Muscle layer of duodenum (tissue), 2 donors: Measurements from ENCODE around the gene TRIM34.
A peak's percentile ranks its signal among the peaks of the same experiment; 100 is the strongest.
"Not testable (repeated sequence)": the region's sequence is repeated elsewhere in the genome, so short reads cannot be mapped to it uniquely, and the experiment has no call there.

Experiments
- H3K27ac ChIP-seq: one replicate; pipeline ENCODE4 v1.7.0; 2013; ENCODE audit warnings: mild to moderate bottlenecking, low read length
- H3K27me3 ChIP-seq: one replicate; pipeline ENCODE4 v1.7.0; 2013; ENCODE audit warnings: low read depth, mild to moderate bottlenecking, control low read depth, low read length
- H3K36me3 ChIP-seq, 2 donors: one replicate each; pipeline ENCODE4 v1.7.0; 2013; ENCODE audit warnings: low read length in 2 of 2, control low read depth in 1 of 2, mild to moderate bottlenecking in 1 of 2; ENCODE audit not compliant: insufficient read depth in 2 of 2, control insufficient read depth in 1 of 2
- H3K4me1 ChIP-seq, 2 donors: one replicate each; pipeline ENCODE4 v1.7.0; 2013; ENCODE audit warnings: low read length in 2 of 2, mild to moderate bottlenecking in 2 of 2, control low read depth in 1 of 2, moderate library complexity in 1 of 2; ENCODE audit not compliant: insufficient read depth in 2 of 2, control insufficient read depth in 1 of 2
- H3K4me3 ChIP-seq, 2 donors: one replicate each; pipeline ENCODE4 v1.7.0; 2013; ENCODE audit warnings: low read length in 2 of 2, low read depth in 1 of 2, mild to moderate bottlenecking in 1 of 2
- H3K9me3 ChIP-seq, 2 donors: one replicate each; pipeline ENCODE4 v1.7.0; 2013; ENCODE audit warnings: low read length in 2 of 2, control low read depth in 1 of 2, mild to moderate bottlenecking in 1 of 2; ENCODE audit not compliant: control insufficient read depth in 1 of 2
- donor health status: healthy.

The TRIM34 gene

DNA sequence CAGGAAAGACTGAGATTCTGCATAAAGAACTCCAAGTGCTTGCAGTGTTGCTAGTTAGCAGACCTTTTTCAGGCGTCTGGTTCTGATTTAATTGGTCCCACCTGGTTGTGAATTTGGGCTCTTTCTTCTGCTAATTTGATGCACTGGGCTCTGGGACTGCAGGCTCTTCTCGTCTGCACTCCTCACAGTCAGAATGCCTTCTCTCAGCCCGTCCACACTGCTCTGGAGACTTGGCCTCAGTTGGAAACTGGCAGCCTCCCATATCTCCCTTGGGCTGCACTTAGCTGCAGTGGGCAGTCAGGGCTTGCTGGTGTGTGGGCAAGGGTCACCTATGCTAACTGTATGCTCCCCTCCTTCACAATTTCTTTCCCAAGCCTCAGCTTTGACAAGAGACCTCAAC lies 26.8 kb upstream of the TRIM34 start:
- Histone ChIP-seq H3K27ac (no peak overlapping the region), H3K36me3 (no peaks in the 10 kb centered on the region), H3K4me3 (peak overlapping the region in 1 of 2 donors; percentile 42), H3K9me3 (no peaks in the 10 kb centered on the region), H3K4me1 (peaks cover 0 to 29% of the 10 kb centered on the region in 2 donors), H3K27me3 (no peaks in the 10 kb centered on the region)

DNA sequence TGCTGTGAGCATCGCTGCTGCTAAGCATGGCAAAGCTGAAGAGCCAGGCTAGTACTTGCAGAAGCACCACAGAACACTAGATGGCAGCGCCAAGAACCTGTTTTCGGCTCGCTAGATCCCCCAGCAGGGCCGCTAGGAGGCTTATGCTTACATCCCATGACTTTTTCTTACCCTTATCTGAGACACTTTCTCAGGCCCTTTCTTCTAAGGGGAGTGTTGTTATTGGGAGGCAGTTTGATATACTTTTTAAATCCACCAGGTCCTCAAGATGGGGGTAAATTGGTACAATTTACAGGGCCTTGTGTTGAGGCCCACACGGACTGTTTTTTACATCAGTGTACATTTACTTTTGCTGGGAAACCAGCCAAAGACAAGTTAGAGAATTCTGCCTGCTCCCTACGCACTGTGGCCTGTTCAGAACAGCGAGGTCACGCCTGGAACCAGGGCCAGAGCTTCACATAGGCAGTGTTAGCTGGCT lies 24.4 kb upstream of the TRIM34 start:
- peak overlapping the region; percentile 1 for H3K27ac ChIP-seq

DNA sequence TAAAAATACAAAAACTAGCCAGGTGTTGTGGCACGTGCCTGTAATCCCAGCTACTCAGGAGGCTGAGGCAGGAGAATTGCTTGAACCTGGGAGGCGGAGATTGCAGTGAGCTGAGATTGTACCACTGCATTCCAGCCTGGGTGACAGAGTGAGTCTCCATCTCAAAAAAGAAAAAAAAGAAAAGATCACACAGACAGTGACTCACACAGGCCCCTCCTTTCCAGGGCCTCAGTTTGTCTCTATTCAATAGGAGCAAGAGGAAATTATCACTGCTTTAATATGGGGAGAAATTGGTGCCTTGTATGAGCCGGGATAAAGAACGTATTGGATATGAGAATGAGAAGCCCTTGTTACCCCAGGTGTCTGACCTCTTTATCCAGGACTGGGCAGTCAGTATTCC lies 22.0 kb upstream of the TRIM34 start:
- not testable (repeated sequence) for H3K4me3 ChIP-seq, H3K9me3 ChIP-seq
- peaks cover 0 to 28% of the 10 kb centered on the region in 2 donors for H3K4me1 ChIP-seq

More for the DNA sequence above, 24.4 kb upstream of the TRIM34 start:
- Histone ChIP-seq H3K4me1 (peaks cover 0 to 29% of the 10 kb centered on the region in 2 donors), H3K36me3 (no peaks in the 10 kb centered on the region), H3K9me3 (no peaks in the 10 kb centered on the region), H3K27me3 (no peaks in the 10 kb centered on the region), H3K4me3 (no peak overlapping the region)

DNA sequence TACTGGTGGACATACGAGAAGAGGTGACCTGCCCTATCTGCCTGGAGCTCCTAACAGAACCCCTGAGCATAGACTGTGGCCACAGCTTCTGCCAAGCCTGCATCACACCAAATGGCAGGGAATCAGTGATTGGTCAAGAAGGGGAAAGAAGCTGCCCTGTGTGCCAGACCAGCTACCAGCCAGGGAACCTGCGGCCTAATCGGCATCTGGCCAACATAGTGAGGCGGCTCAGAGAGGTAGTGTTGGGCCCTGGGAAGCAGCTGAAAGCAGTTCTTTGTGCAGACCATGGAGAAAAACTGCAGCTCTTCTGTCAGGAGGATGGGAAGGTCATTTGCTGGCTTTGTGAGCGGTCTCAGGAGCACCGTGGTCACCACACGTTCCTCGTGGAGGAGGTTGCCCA lies 21.5 kb upstream of the TRIM34 start:
- H3K9me3 ChIP-seq = no peaks in the 10 kb centered on the region
- no peaks in the 10 kb centered on the region for H3K36me3 ChIP-seq

More for the DNA sequence above, 22.0 kb upstream of the TRIM34 start:
- H3K27ac ChIP-seq, H3K27me3 ChIP-seq, H3K36me3 ChIP-seq: not testable (repeated sequence)

DNA sequence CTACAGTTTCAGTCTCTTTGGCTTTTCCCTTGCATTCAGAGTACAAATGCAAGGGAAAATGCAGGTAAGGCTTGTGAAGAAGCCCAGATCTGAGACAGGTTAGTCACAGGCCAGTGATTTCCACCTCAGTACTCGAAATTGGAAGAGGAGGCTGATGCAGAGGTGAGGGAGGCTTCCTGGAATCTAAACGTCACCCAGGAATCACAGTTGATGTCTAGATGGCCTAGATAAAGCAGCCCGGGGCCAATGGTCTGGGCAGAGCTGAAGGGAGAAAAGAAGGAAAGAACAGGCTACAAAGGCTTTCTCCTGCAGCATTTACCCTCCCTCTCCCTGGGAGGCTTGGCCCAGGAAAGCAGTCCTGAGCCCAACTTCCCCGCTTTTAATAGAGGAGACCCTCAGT lies 19.9 kb upstream of the TRIM34 start:
- Histone ChIP-seq H3K27ac (no peak overlapping the region), H3K9me3 (no peaks in the 10 kb centered on the region), H3K36me3 (no peaks in the 10 kb centered on the region), H3K27me3 (no peaks in the 10 kb centered on the region), H3K4me3 (no peak overlapping the region), H3K4me1 (peaks cover 0 to 15% of the 10 kb centered on the region in 2 donors)

More for the DNA sequence above, 21.5 kb upstream of the TRIM34 start:
- no peak overlapping the region for H3K4me3 ChIP-seq
- no peak overlapping the region for H3K27ac ChIP-seq
- H3K4me1 ChIP-seq = peaks cover 0 to 23% of the 10 kb centered on the region in 2 donors
- no peaks in the 10 kb centered on the region for H3K27me3 ChIP-seq

DNA sequence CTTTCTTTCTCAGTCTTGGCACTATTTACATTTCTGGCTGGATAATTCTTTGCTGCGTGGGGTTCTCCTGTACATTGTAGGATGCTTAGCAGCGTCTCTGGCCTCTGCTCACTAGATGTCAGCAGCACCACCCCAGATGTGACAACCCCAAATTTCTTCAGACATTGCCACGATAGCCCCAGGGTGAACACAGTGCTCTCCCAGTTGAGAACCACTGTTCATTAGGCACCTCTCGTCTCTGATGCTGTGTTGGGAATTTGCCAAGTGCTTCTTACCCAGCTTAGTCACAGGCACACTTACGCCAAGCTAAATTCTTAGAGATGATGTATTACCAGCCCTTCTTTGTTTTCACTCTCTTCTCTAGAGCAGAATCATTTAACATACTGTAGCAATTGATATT lies 19.0 kb upstream of the TRIM34 start:
- Histone ChIP-seq H3K4me1 (peaks cover 0 to 11% of the 10 kb centered on the region in 2 donors), H3K27ac (peak overlapping the region; percentile 32), H3K27me3 (no peaks in the 10 kb centered on the region), H3K4me3 (no peak overlapping the region), H3K9me3 (no peaks in the 10 kb centered on the region), H3K36me3 (peaks cover 0 to 4% of the 10 kb centered on the region in 2 donors)

DNA sequence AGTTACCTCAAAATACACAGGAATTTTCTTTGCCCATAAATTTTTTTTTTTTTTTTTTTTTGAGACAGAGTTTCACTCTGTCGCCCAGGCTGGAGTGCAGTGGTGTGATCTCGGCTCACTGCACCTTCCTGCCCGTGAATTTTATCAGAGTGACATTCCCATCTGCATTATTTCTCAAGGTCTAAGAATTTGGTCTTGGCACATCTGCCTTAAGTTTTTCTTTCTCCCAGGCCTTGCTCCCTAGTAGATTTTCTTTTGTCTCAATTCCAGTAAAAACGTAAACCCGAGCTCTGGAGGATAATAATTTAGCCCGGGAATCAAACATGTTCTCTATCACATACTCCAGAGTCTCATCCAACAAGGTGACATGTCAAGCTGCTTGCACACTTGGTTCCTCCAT lies 16.0 kb upstream of the TRIM34 start:
- Histone ChIP-seq H3K4me3 (no peak overlapping the region), H3K9me3 (no peaks in the 10 kb centered on the region), H3K4me1 (peaks cover 0 to 8% of the 10 kb centered on the region in 2 donors), H3K36me3 (peaks cover 0 to 9% of the 10 kb centered on the region in 2 donors), H3K27me3 (no peaks in the 10 kb centered on the region), H3K27ac (no peak overlapping the region)

GRCh38 chr11:5610446-5610845 lies 14.4 kb upstream of the TRIM34 start:
- H3K4me3 ChIP-seq = no peak overlapping the region
- H3K27ac ChIP-seq = no peak overlapping the region
- peaks cover 0 to 9% of the 10 kb centered on the region in 2 donors for H3K36me3 ChIP-seq
- H3K4me1 ChIP-seq = peaks cover 0 to 8% of the 10 kb centered on the region in 2 donors
- H3K9me3 ChIP-seq = no peaks in the 10 kb centered on the region
- H3K27me3 ChIP-seq = no peaks in the 10 kb centered on the region

DNA sequence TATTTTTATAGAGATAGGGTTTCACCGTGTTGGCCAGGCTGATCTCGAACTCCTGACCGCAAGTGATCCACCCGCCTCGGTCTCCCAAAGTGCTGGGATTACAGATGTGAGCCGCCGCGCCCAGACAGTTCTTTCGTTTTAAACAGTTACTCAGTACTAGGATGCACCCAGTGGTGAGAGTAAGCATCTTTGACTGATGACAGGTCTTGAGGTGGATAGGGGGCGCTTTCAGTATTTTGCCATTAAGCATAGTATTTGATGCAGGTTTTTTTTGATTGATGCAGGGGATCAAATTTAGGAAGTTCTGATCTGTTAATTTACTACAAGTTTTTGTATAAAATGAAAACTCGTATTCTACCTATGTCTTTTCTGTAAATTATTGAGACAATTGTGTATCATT lies 13.2 kb upstream of the TRIM34 start:
- no peaks in the 10 kb centered on the region for H3K9me3 ChIP-seq
- H3K27ac ChIP-seq = no peak overlapping the region
- H3K36me3 ChIP-seq = peaks cover 0 to 9% of the 10 kb centered on the region in 2 donors
- no peaks in the 10 kb centered on the region for H3K27me3 ChIP-seq
- no peaks in the 10 kb centered on the region for H3K4me1 ChIP-seq
- no peak overlapping the region for H3K4me3 ChIP-seq

DNA sequence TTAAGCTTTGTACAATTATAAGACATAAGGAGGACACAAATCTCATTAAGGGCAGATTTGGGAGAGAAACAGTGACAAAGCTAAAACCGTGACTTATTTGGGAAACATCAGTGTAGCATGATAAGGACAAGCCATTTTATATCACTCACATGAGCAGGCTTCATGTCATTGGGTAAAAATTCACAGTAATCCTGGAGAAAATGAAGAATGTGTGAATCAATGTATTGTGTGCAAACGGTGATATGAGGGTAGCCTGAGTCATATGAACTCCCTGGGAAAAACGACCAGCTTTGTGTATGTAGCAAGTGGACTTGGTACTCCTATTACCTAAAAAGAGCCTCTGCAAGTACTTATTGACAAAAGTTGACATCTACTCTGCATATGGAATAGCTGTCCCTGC lies 6.0 kb upstream of the TRIM34 start:
- no peak overlapping the region for H3K27ac ChIP-seq
- H3K27me3 ChIP-seq = no peaks in the 10 kb centered on the region
- H3K9me3 ChIP-seq = no peaks in the 10 kb centered on the region
- no peak overlapping the region for H3K4me3 ChIP-seq
- H3K4me1 ChIP-seq = peaks cover 8 to 13% of the 10 kb centered on the region in 2 donors
- no peaks in the 10 kb centered on the region for H3K36me3 ChIP-seq

- no peaks in the 10 kb centered on the region for H3K27me3 ChIP-seq
- peak overlapping the region; percentile 5 for H3K27ac ChIP-seq
- H3K36me3 ChIP-seq = no peaks in the 10 kb centered on the region
- H3K4me3 ChIP-seq = no peak overlapping the region
- H3K4me1 ChIP-seq = peaks cover 13 to 19% of the 10 kb centered on the region in 2 donors
- H3K9me3 ChIP-seq = no peaks in the 10 kb centered on the region
These were observed 3.9 kb upstream of the TRIM34 start for GRCh38 chr11:5620651-5621521.
